ENCODE data around the gene SAMD4A.

The SAMD4A gene

DNA sequence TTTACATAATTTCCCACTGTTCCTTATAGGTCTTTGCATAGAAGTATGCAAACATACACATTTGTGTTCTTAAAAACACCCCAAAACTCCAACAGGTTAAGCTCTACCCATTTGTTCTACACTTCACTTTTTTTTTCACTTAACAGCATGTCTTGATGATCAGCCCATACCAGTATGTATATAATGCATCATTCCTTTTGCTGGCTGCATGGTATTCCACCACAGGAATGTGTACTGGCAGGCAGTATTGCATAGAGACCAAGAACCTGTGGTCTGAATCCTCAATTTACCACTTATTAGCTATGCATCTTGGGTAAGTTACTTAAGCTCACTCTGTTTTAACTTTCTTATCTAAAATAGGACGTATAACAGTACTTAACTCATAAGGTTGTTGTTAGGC is 65.5 kb downstream of the SAMD4A start:
- no peak for DNase-seq (ENCODE audit: low read depth)

DNA sequence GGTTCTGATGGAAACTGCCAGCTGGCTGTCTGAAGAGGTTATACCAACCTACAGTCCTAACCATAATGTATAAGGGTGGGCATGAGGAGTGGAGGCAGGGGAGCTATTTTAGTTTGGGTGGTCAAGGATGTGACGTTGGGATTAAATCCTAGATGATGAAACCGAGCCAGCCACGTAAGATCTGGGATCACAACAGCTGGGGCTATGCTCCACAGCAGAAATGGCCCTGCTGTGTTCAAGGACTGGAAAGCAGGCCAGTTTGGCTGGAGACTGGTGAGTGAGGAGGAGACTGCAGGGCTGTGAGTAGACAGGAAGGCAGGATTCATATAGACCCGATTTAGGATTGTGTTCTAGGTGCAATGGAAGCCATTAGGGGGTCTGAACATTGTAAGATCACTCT is 66.1 kb downstream of the SAMD4A start:
- DNase-seq (ENCODE audit: low read depth) = no peak

DNA sequence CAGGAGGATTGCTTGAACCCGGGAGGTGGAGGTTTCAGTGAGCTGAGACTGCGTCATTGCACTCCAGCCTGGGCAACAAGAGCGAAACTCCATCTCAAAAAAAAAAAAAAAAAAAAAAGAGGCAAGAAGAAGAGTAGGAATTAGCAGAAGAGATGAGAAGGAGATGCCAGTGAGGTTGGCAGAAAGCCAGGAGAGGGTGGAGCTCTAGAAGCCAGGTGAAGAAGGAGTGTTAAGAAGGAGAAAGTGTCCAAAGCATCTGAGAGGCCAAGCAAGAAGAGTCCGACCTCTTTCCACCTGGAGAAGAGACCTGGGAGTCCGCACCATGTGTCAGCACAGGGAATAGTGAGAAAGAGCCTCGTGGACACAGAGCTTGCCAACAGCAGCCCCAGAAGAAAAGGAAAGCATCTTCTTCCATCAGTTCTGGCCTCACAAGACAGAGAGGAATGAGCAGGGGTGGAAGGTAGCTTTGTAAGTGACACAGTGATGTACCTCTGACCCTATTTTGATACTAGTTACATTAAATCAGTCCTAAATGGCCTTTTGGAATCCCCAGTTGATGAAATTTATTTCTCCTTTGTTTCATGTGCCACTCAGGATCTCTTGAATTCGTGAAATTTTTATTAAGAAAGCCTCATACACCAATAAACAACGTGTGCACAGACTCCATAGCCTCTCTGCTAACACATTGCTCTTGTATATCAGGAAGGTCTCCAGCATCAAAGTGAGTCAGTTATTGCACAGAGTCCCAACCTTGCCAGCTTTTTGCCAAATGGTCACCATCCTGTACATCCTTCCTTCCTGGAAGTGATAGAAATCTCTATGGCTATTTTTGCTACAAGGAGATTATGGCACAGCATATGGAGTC is 70.6 kb downstream of the SAMD4A start:
- no peak for DNase-seq (ENCODE audit: low read depth)

GRCh38 chr14:54638135-54638446 is 71.2 kb downstream of the SAMD4A start:
- DNase-seq (ENCODE audit: low read depth) = no peak

DNA sequence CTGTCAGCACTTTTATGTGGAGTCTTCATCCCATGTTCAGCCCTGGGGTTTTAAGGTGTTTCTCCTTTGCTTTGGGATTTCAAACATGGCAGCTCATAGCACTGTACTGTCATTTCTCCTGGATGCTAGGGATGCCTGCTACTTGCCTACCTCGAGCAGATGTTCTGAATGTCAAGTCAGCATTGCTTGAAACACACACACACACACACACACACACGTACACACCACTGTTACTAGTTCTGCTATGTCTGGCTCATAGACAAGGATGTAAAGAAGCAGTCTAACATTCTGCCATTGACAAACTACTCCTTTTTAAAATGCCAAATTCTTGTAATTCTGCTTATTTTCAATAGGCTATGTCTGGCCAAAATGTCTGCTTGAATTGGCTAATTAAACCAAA is 72.7 kb downstream of the SAMD4A start:
- DNase-seq (ENCODE audit: low read depth) = no peak

- no peak for DNase-seq (ENCODE audit: low read depth)
These were observed 73.6 kb downstream of the SAMD4A start for GRCh38 chr14:54640506-54640905.

- no peak for DNase-seq (ENCODE audit: low read depth)
These were observed 75.2 kb downstream of the SAMD4A start for GRCh38 chr14:54642121-54642520.

GRCh38 chr14:54642801-54643695 is 76.1 kb downstream of the SAMD4A start:
- DNase-seq (ENCODE audit: low read depth) = no peak

DNA sequence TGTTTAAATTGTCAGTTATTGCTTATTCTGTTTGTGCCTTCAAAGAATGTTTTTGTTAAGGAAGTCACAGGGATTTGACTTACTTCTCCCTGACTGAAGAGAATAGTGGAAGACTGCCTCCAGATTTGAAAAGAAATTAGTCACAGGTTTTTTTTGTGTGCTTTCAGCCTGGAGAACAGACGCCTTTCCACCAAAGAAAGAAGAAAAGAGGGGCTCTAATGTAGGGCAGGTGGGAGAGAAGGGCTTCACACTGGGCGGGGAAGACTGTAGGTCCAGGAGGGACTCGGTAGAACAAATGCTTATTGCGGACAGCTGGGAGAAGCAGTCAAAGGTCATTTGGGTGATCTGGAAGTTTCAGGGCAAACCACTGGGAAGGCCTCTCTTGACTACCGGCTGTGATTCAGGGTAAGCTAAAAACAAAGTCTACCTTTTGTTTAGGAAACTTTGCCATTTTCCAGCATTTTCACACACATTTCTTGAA is 76.8 kb downstream of the SAMD4A start:
- no peak for DNase-seq (ENCODE audit: low read depth)

GRCh38 chr14:54645639-54646038 is 78.7 kb downstream of the SAMD4A start:
- no peak for DNase-seq (ENCODE audit: low read depth)

- no peak for DNase-seq (ENCODE audit: low read depth)
These were observed 79.7 kb downstream of the SAMD4A start for GRCh38 chr14:54646626-54647025.

GRCh38 chr14:54647378-54647777 is 80.5 kb downstream of the SAMD4A start:
- DNase-seq (ENCODE audit: low read depth) = no peak

DNA sequence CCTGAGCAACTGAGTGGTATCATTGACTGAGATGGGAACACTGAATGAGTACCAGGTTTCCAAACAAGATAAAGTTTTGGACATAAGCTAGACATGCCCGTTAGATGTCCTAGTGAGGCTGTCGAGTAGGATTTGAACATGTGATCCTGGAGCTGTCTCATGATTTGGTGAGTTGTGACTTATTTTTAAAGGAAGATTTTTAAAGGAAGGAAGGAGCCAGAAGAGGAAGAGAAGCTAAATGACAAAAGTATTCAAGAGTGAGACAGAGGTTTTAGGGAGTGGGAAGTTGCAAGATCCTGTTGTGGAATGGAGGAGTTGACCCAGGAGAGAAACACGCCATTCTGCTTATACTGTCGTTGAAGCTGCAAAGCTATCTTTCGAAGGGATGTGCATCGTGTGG is 82.1 kb downstream of the SAMD4A start:
- DNase-seq (ENCODE audit: low read depth) = no peak

DNA sequence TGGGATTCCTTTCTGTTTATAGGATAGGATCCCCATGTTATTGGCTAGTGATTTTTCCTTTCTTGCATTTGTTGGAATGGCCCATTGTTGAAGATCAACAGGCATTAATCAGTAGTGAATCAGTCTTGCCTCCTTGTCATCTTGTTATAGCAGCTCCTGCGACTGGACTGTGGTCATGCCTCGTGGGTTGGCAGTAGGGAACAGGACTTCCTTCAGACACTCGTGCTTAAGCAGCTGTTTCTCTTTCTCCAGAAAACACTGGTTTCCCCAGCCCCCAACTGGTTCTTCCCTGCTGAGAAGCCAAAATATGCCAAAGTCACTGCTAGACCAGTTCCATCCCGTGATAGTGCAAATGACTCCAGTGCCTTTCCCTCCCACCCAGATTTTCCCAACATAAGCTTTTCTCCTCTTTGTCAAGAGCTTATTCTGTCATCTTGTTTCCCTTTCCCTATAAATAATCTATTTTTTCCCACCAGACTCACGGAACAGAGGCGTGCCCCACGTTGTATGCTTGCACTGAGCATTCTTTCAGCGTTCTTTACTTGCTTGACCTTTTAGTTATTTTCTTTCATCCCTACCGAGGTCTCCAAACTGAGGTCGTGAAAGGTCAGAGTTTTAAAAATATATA is 83.5 kb downstream of the SAMD4A start:
- DNase-seq (ENCODE audit: low read depth) = no peak

DNA sequence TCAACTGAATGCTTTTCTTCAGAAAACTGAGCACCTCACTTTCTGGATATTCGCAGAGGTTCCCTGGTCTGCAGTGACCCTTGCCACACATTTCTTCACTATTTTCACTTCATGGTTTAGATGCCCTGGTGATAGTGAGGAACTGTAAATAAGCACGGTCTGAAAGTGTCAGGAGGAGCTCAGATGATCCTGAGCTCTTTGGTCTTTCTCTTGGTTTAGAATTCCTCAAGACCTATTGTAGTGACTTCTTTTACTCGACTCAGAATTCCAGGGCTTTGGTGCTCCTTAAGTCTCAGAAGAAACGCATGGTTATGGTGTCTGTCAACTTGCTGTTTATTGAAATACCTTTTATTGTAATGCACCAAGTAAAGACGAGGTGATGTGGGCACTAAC is 84.0 kb downstream of the SAMD4A start:
- no peak for DNase-seq (ENCODE audit: low read depth)

DNA sequence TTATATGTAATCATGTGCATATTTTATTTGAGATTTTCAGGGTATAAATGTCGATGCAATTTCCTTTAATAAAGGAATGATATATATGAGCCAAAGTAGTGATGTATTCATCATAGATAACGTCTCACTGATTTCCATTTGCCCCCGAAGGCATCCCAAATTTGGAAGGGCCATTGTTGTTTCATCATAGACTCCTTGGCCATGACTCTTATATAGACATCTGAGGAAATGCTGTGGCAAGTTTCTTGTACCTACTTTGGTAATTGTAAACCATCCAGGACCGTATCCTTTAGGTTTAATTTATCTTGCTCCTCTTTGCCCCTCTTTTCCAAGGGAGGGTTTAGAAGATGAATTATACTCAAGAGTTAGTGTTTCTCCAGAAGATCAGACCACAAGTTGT is 84.7 kb downstream of the SAMD4A start:
- no peak for DNase-seq (ENCODE audit: low read depth)

DNA sequence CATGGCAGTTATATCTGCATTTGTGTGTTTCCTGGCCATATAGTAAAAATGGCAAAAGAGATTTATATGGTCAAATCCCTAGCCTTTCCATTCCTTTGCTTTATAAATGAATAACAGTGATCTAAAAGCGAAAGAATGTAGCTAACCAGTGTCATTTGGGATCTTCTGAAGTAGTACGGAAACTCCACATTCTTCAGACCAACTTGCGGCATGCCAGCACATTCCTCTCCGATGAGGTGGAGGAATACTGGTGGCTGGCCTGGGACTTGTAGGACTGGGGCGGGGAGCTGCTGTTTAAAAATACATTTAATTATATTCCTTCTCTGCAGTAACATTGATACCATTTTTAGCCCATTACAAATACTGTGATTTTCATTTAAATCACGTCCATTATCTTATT is 85.3 kb downstream of the SAMD4A start:
- no peak for DNase-seq (ENCODE audit: low read depth)

DNA sequence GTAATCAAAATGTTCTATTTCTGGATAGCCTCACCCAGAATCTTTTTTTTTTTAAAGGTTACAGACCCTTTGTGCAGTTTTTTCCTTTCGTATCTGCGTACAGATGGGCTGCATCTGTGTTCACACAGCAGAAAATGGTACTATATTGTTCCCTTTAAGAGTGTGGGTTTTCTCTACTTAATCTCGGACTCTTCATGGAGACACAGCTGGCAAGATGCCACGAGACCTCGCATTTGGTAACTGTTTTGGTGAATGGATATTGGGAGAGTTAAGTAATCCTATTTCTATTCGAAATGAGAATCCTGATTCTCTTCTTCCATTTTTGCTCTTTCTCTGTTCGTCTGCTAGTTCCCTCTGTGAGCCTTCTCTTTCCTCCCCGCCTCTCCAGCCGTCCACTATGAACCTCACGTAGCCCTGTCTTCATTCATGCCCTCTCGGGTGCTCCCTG is 85.7 kb downstream of the SAMD4A start:
- no peak for DNase-seq (ENCODE audit: low read depth)

GRCh38 chr14:54653712-54654469 is 87.0 kb downstream of the SAMD4A start:
- DNase-seq (ENCODE audit: low read depth) = no peak

DNA sequence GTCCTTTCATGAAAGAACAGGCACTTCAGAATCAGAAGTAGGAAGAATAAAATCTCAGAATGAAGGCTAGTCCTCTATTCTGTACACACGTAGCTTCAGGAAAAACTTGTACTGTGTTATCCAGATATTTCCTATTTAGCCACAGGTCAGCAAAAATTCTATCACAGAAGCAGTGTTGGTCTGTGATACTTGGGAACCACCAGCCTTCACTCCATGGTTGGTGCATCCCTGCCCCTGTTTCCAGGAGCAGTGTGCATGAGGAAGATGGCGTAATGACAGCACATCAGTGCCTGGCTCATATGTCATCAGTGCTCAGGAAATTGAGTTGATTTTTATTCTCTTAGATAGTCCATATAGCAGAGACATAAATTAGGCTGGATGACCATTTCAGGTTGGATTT is 87.7 kb downstream of the SAMD4A start:
- DNase-seq (ENCODE audit: low read depth) = no peak

DNA sequence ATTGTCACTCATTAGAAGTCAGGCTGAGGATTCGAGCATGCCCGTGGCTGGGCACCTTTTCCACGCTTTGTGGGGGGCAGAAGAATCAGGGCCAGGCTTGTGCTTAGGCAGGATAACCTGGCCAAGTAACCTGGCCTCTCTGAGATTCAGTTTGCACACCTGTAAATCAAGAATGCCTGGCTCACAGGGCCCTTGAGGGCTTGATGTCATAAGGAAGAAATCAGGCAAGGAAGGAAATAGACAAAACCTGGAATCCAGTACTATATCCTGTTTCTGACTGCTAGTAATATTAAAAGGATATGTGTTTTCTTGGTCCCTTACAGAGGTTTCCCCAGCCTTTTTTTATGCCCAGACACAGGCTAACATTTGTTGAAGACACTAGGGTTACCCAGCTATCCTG is 91.9 kb downstream of the SAMD4A start:
- DNase-seq (ENCODE audit: low read depth) = no peak

- DNase-seq (ENCODE audit: low read depth) = no peak
These were observed 92.4 kb downstream of the SAMD4A start for GRCh38 chr14:54659365-54659764.

All from stimulated activated CD8-positive, alpha-beta memory T cell treated with anti-CD3 and anti-CD28 coated beads, Interleukin-4, amount 100 ng/mL, for 24 hours (primary cell).